Right lobe of liver (tissue), 6 donors: ENCODE measurements around the gene GRB7. TPM values are rescaled to one million over a fixed set of nuclear protein-coding genes. Genes with fewer than 3 reads are reported as not detected.

Experiments
- ATAC-seq, 4 donors: fragments of 200-7000 bp; cut with Tn5 transposase; one replicate each; pipeline ENCODE4 v1.9.1; 2020; ENCODE audit warnings: mild to moderate bottlenecking in 4 of 4, moderate library complexity in 4 of 4
- DNase-seq, 3 donors: peaks; one replicate each; pipeline ENCODE4 v3.0.0-alpha.2; 2020
- H3K27ac ChIP-seq, 3 donors: fragments of 200-600 bp; one replicate each; pipeline ENCODE4 v1.8.0; 2022
- H3K27me3 ChIP-seq, 2 donors: fragments of 200-600 bp; one replicate each; pipeline ENCODE4 v1.8.0; 2022
- H3K36me3 ChIP-seq, 4 donors: fragments of 200-600 bp; sonication (generic) in 1 of 4; one replicate each; pipeline versions ENCODE4 v1.5.1 to v1.8.0; 2017 to 2022; ENCODE audit warnings: control low read depth in 1 of 4
- H3K4me1 ChIP-seq, 4 donors: fragments of 200-600 bp; sonication (generic) in 1 of 4; one replicate each; pipeline versions ENCODE4 v1.5.1 to v1.8.0; 2017 to 2022; ENCODE audit warnings: control low read depth in 1 of 4
- H3K4me3 ChIP-seq, 3 donors: fragments of 200-600 bp; one replicate each; pipeline ENCODE4 v1.8.0; 2022
- H3K9me3 ChIP-seq, 4 donors: fragments of 200-600 bp; sonication (generic) in 1 of 4; one replicate each; pipeline versions ENCODE4 v1.5.1 to v1.8.0; 2017 to 2022; ENCODE audit warnings: control low read depth in 1 of 4
- CTCF ChIP-seq, 4 donors: fragments of 200-600 bp in 3 of 4; fragments of 450-650 bp in 1 of 4; IDR thresholded peaks; one replicate each; pipeline versions ENCODE4 v1.5.1 to v1.8.0; 2016 to 2022; ENCODE audit warnings: antibody characterized with exemption in 4 of 4, mild to moderate bottlenecking in 2 of 4
- POLR2A ChIP-seq: fragments of 450-650 bp; IDR thresholded peaks from one replicate; pipeline ENCODE4 v1.6.1; 2017; ENCODE audit warnings: antibody characterized with exemption, mild to moderate bottlenecking
- WGBS: methylation state at CpG from one replicate; pipeline ENCODE4 v1.1.6; 2018; ENCODE audit warnings: low coverage, low lambda C conversion rate; ENCODE audit not compliant: insufficient coverage; ENCODE audit errors: missing lambda C conversion rate; 5-methylcytosine and 5-hydroxymethylcytosine counted together
- intact Hi-C, 2 donors: fragments of 100-400 bp; cut with DNase I; formaldehyde crosslinking; loops; one replicate each; pipeline versions ENCODE4 v1.11.2 to v1.14.1; 2022
- total RNA-seq, 6 experiments: library from RNA; depleted of rRNA in 2 of 6; stranded (reverse); fragments of >200 nt in 2 of 6; fragmentation: NEBNext Ultra II Directional in 3 of 6; extraction: Animal tissue kit (Norgen Biotek cat#: 25700) in 3 of 6; gene quantifications; one replicate each; pipeline versions ENCODE4 v1.1.0 to v1.2.4, GENCODE V29; 2016 to 2023
- donor health status: DM: no; HTN: yes; CAD: no.
- donor health status: DM: no; HTN: no; CAD: no.
- donor health status: DM: no; HTN: no; CAD: no.
- donor health status: DM: no; HTN: yes; CAD: no.
- donor health status: DM: no; HTN: yes; CAD: no.

GRB7 gene
- total RNA-seq, 6 experiments from 2014 or later = 2.1 to 10.9 (median 7.5) TPM

GRCh38 chr17:39711851-39712250 is 25.9 kb upstream of the GRB7 start:
- peaks cover 0 to 12% (median 3%) of the 10 kb centered on the region in 4 donors for H3K36me3 ChIP-seq

DNA sequence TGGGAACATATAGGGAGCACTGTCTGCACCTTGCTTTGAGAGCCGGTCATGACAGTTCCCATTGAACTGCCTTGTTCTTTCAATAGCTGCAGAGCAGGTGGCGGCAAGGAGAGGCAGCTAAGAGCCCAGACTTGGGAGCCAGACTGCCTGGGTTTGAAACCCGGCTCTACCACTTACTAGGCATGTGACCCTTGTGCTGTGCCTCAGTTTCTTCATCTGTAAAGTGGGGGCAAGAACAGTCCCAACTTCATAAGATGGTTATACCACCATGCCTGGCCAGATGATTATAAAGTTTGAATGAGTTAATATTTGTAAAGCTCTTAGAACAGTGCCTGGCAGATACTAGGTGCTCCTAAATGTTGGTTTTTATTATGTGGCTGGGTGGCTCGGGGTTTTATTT is 23.5 kb upstream of the GRB7 start:
- Histone ChIP-seq H3K27me3 (no peaks in the 10 kb centered on the region), H3K27ac (no peak overlapping the region), H3K4me1 (peaks cover 0 to 4% (median 0%) of the 10 kb centered on the region in 4 donors), H3K9me3 (no peaks in the 10 kb centered on the region), H3K4me3 (no peak overlapping the region), H3K36me3 (peaks cover 0 to 12% (median 0%) of the 10 kb centered on the region in 4 donors)
- WGBS = 88% methylated on average over 1 of the region's 4 CpGs
- TF ChIP-seq CTCF (IDR thresholded peaks at IDR 0.05) = no peak
- TF ChIP-seq POLR2A = no peak
- DNase-seq (no peak), ATAC-seq (no peak)
- intact Hi-C loops = no loop called here

More at GRCh38 chr17:39711851-39712250, 25.9 kb upstream of the GRB7 start:
- ATAC-seq (no peak), DNase-seq (no peak)
- no peak for TF ChIP-seq POLR2A
- no peak for TF ChIP-seq CTCF (IDR thresholded peaks at IDR 0.05)
- no peaks in the 10 kb centered on the region for H3K9me3 ChIP-seq
- no peaks in the 10 kb centered on the region for H3K27me3 ChIP-seq
- H3K27ac ChIP-seq = no peak overlapping the region
- WGBS = 100% methylated on average over 2 of the region's 10 CpGs
- intact Hi-C loops = no loop called here
- no peak overlapping the region for H3K4me3 ChIP-seq
- H3K4me1 ChIP-seq = peaks cover 0 to 5% (median 0%) of the 10 kb centered on the region in 4 donors

- DNase-seq (no peak), ATAC-seq (peak in 1 of 4 donors; percentile 5)
- Histone ChIP-seq H3K4me3 (no peak overlapping the region), H3K9me3 (no peaks in the 10 kb centered on the region), H3K27ac (no peak overlapping the region), H3K4me1 (peaks cover 0 to 4% (median 0%) of the 10 kb centered on the region in 4 donors), H3K27me3 (no peaks in the 10 kb centered on the region), H3K36me3 (peaks cover 0 to 12% (median 0%) of the 10 kb centered on the region in 4 donors)
- intact Hi-C loops = no loop called here
- TF ChIP-seq CTCF (IDR thresholded peaks at IDR 0.05) = no peak
- no peak for TF ChIP-seq POLR2A
- no CpG with 5 or more reads among the region's 18 CpGs for WGBS
Observed at GRCh38 chr17:39715375-39716072, 22.2 kb upstream of the GRB7 start.

DNA sequence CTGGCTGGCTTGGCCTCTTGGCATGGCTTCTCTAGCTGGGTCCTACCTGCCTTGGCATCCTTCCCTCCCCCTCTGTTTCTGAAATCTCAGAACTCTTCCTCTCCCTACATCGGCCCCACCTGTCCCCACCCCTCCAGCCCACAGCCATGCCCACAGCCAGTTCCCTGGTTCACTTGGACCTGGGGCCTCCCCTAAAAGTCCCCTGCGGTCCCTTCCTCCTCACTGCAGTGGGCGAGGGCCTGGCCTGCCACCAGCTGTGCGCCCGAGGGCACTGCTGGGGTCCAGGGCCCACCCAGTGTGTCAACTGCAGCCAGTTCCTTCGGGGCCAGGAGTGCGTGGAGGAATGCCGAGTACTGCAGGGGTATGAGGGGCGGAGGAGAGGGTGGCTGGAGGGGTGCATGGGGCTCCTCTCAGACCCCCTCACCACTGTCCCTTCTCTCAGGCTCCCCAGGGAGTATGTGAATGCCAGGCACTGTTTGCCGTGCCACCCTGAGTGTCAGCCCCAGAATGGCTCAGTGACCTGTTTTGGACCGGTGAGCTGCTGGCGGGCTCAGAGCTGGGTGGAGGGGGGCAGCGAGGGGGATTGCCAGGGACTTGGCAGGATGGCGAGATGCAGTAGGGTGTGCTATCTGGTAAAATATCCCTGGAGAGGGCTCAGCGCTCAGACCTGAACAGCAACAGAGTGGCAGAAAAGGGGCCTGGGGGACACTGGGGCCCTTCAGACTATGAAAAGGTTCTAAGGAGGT is 21.5 kb upstream of the GRB7 start:
- Histone ChIP-seq H3K36me3 (peaks cover 0 to 12% (median 0%) of the 10 kb centered on the region in 4 donors), H3K4me3 (no peak overlapping the region), H3K27me3 (no peaks in the 10 kb centered on the region), H3K4me1 (peaks cover 0 to 4% (median 0%) of the 10 kb centered on the region in 4 donors), H3K9me3 (no peaks in the 10 kb centered on the region), H3K27ac (peak overlapping the region in 2 of 3 donors; percentile 21 to 56)
- ATAC-seq = peak in 3 of 4 donors; percentile 4 to 16 (median 5)
- WGBS = 87% methylated on average over 5 of the region's 15 CpGs
- intact Hi-C loops = no loop called here
- TF ChIP-seq CTCF (IDR thresholded peaks at IDR 0.05) (no peak), POLR2A (no peak)
- no peak for DNase-seq
